Activated CD8-positive, alpha-beta T cell treated with anti-CD3 and anti-CD28 coated beads, Interleukin-2, amount 10 ng/mL, durations not matched to agents 7 days and 5 days (primary cell): ENCODE data around the gene ANGEL1. TPM values are rescaled to one million over a fixed set of nuclear protein-coding genes. Genes with fewer than 3 reads are reported as not detected.

Experiments
- ATAC-seq: fragments of 150-1000 bp; cut with Tn5 transposase; one replicate; pipeline ENCODE4 v1.10.0; 2021; ENCODE audit warnings: moderate library complexity
- CTCF ChIA-PET: fragments of 350-600 bp; sonication (Branson Sonifier 250); formaldehyde crosslinking; loops from one replicate; lab custom pipeline; 2021; ENCODE audit warnings: antibody characterized with exemption; lab: Charles Lee
- POLR2A ChIA-PET: fragments of 350-600 bp; sonication (Branson Sonifier 250); formaldehyde crosslinking; loops from one replicate; lab custom pipeline; 2021; ENCODE audit warnings: antibody characterized with exemption; lab: Charles Lee
- DNase-seq: peaks from one replicate; pipeline ENCODE4 v3.0.0-alpha.2; 2020
- H3K27ac Mint-ChIP-seq: one replicate; pipeline ENCODE4 v1.8.0; 2021; ENCODE audit warnings: mild to moderate bottlenecking, mixed read lengths
- H3K27me3 Mint-ChIP-seq: one replicate; pipeline ENCODE4 v1.8.0; 2021; ENCODE audit warnings: low read depth, mixed read lengths
- H3K36me3 Mint-ChIP-seq: one replicate; pipeline ENCODE4 v1.8.0; 2021; ENCODE audit warnings: low read depth, mixed read lengths
- H3K4me1 Mint-ChIP-seq: one replicate; pipeline ENCODE4 v1.8.0; 2021; ENCODE audit warnings: low read depth, mixed read lengths
- H3K4me3 Mint-ChIP-seq: one replicate; pipeline ENCODE4 v1.8.0; 2021; ENCODE audit warnings: mild to moderate bottlenecking, mixed read lengths
- H3K9me3 Mint-ChIP-seq: one replicate; pipeline ENCODE4 v1.8.0; 2022; ENCODE audit warnings: mixed read lengths; ENCODE audit not compliant: insufficient read depth
- total RNA-seq, 2 experiments: library from RNA; stranded (reverse); gene quantifications; one replicate each; pipeline ENCODE4 v1.2.3, GENCODE V29; 2021

Gene ANGEL1
- total RNA-seq, 2 experiments from 2014 or later = 11.5 to 13.7 TPM

DNA sequence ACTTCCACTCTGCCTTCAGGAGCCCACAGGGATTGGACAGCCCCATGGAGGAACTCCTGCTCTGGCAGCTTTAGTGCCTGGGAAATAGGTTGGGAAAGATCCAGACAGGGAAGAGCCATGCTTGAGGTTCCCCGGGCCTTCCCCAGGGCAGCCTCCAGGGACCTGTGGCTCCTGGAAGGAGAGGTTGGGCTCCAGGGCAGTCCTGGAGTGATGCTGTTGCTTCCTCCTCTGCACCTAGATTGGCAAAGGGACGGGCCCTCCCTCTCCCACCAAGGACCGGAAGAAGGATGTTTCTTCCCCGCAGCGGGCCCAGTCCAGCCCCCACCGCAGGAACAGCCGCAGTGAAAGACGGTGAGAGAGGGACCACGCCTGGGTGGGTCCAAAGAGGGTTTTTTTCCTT is 35.0 kb downstream of the ANGEL1 start:
- no peak overlapping the region for H3K4me3 Mint-ChIP-seq
- ChIA-PET CTCF (interaction anchor here (1.1 to 3.2 kb wide), 3 partner anchors 9 to 67 kb away, joined by 5 to 14 read pairs (median 11); no protein-coding TSS in a partner anchor), POLR2A (no interaction called here)
- DNase-seq = no peak
- no peaks in the 10 kb centered on the region for H3K9me3 Mint-ChIP-seq
- no peak overlapping the region for H3K27ac Mint-ChIP-seq
- H3K27me3 Mint-ChIP-seq = no peaks in the 10 kb centered on the region
- no peaks in the 10 kb centered on the region for H3K36me3 Mint-ChIP-seq
- peaks cover 47% of the 10 kb centered on the region for H3K4me1 Mint-ChIP-seq
- no peak for ATAC-seq

- H3K4me3 Mint-ChIP-seq = no peak overlapping the region
- no peak for ATAC-seq
- CTCF ChIA-PET = interaction anchor here (1.1 to 3.2 kb wide), 5 partner anchors 8 to 66 kb away, joined by 4 to 14 read pairs (median 8); no protein-coding TSS in a partner anchor
- DNase-seq = no peak
- H3K27me3 Mint-ChIP-seq = no peaks in the 10 kb centered on the region
- H3K27ac Mint-ChIP-seq = no peak overlapping the region
- no peaks in the 10 kb centered on the region for H3K9me3 Mint-ChIP-seq
- POLR2A ChIA-PET = interaction anchor here (1.5 kb wide), 1 partner anchor 10 kb away, joined by 4 read pairs; no protein-coding TSS in a partner anchor
- no peaks in the 10 kb centered on the region for H3K36me3 Mint-ChIP-seq
- peaks cover 37% of the 10 kb centered on the region for H3K4me1 Mint-ChIP-seq
Measured at GRCh38 chr14:76776428-76777251, 36.0 kb downstream of the ANGEL1 start.

- Mint-ChIP-seq H3K4me1 (peaks cover 29% of the 10 kb centered on the region), H3K36me3 (no peaks in the 10 kb centered on the region), H3K27me3 (peaks cover under 1% of the 10 kb centered on the region), H3K9me3 (no peaks in the 10 kb centered on the region), H3K4me3 (no peak overlapping the region), H3K27ac (no peak overlapping the region)
- no peak for ATAC-seq
- no peak for DNase-seq
- POLR2A ChIA-PET = interaction anchor here (1.5 kb wide), 1 partner anchor 9 kb away, joined by 4 read pairs; no protein-coding TSS in a partner anchor
- CTCF ChIA-PET = interaction anchor here (1.1 to 1.8 kb wide), 3 partner anchors 9 to 65 kb away, joined by 4 to 14 read pairs (median 8); no protein-coding TSS in a partner anchor
Measured at GRCh38 chr14:76775695-76776427, 36.8 kb downstream of the ANGEL1 start.

DNA sequence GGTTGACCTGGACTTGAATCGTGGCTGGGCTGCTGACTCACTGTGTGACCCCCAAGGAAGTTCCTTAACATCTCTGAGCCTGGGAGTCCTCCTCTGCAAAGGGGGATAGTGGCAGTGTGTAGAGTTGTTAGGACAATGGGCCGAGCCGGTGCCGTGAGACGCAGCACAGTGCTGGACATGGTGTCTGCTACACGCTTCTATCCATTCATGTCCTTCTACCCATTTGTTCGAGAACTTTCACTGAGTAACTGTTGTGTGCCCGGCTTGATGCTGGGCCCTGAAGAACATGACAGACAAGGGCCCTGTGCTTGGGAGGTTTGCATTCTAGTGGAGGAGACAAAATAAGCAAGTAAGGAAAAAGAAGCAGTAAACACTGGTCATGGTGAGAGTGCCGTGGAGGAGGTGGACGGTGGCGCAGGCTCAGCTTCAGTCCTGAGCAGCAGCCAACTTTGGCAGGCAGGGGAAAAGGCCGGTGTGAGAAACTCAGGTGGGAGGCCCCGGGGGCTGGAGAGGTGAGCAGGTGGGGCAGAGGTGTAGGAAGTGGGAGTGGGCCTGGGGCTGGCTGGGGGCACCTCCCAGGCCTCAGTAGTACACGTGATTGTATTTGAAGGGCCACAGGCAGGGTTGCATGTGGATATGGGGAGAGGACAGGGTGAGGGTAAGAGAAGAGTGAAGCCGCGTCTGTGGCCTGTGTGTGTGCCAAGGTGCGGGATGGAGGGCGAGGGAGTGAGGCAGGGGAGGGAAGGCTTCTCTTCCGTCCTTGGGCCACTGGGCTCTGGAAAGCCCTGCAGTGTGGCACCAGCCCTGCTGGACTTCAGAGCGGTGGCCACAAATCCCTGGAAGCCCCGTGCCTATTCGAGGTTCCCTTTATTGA is 37.6 kb downstream of the ANGEL1 start:
- ATAC-seq = no peak
- CTCF ChIA-PET = interaction anchor here (1.7 kb wide), 1 partner anchor 10 kb away, joined by 8 read pairs; no protein-coding TSS in a partner anchor

GRCh38 chr14:76773956-76774820 is 38.5 kb downstream of the ANGEL1 start:
- no peak overlapping the region for H3K4me3 Mint-ChIP-seq
- ChIA-PET CTCF (interaction anchor here (1.2 kb wide), 1 partner anchor 11 kb away, joined by 5 read pairs; no protein-coding TSS in a partner anchor), POLR2A (no interaction called here)
- H3K9me3 Mint-ChIP-seq = no peaks in the 10 kb centered on the region
- H3K4me1 Mint-ChIP-seq = peaks cover 22% of the 10 kb centered on the region
- no peaks in the 10 kb centered on the region for H3K36me3 Mint-ChIP-seq
- ATAC-seq = no peak
- H3K27me3 Mint-ChIP-seq = peaks cover 2% of the 10 kb centered on the region
- DNase-seq = peak; percentile 18
- H3K27ac Mint-ChIP-seq = no peak overlapping the region

More for the DNA sequence above, 37.6 kb downstream of the ANGEL1 start:
- POLR2A ChIA-PET = no interaction called here
- no peak for DNase-seq
- Mint-ChIP-seq H3K4me3 (no peak overlapping the region), H3K9me3 (no peaks in the 10 kb centered on the region), H3K36me3 (no peaks in the 10 kb centered on the region), H3K27me3 (peaks cover 2% of the 10 kb centered on the region), H3K27ac (no peak overlapping the region), H3K4me1 (peaks cover 21% of the 10 kb centered on the region)

GRCh38 chr14:76773188-76773885 is 39.3 kb downstream of the ANGEL1 start:
- DNase-seq (peak; percentile 22), ATAC-seq (no peak)
- Mint-ChIP-seq H3K4me1 (peaks cover 28% of the 10 kb centered on the region), H3K9me3 (no peaks in the 10 kb centered on the region), H3K36me3 (no peaks in the 10 kb centered on the region), H3K4me3 (no peak overlapping the region), H3K27ac (no peak overlapping the region), H3K27me3 (peaks cover 2% of the 10 kb centered on the region)
- ChIA-PET POLR2A (no interaction called here), CTCF (interaction anchor here (1.2 kb wide), 1 partner anchor 11 kb away, joined by 5 read pairs; no protein-coding TSS in a partner anchor)

DNA sequence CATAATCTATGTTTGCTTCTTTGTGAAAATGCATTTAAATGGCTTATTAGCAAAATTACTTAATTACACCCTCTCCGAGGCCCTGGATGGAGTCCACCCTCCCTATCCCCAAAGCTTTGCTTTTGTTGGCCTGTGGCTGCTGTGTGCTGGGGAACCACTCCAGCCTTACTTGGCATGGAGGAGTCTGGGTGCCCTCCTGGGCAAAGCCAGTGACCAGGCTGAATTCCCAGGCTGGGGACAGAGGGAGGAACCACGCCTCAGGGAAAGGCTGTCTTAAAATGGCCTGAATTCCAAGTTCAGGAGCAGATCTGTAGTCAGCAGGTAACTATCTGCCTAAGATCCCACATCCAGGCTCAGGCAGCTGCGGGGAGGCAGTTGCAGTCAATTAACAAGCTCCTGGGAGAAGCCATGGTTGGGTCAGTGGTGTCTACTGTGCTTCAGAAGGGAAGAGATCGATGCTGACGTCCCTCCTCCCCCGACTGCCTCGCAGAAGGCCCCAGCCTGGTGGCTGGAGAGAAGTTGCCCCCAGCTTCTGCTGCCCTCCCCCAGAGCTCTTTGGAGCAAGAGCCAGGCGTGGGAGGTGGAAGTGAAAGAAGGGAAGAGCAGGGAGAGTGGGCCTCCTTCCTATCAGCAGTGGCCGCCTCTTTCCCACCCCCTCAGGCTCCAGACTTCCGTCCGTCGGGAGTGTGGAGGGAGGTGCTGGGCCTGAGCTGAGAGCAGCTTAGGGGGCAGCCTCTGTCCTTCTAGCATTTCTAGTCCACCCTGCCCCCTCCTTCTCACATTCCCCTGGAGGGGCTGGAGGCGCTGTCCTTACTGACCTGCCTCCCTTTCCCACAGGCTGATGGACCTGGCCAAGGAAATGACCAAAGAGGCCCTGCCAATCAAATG is 40.1 kb downstream of the ANGEL1 start:
- CTCF ChIA-PET = interaction anchor here (1.0 kb wide), 1 partner anchor 10 kb away, joined by 3 read pairs; no protein-coding TSS in a partner anchor

DNA sequence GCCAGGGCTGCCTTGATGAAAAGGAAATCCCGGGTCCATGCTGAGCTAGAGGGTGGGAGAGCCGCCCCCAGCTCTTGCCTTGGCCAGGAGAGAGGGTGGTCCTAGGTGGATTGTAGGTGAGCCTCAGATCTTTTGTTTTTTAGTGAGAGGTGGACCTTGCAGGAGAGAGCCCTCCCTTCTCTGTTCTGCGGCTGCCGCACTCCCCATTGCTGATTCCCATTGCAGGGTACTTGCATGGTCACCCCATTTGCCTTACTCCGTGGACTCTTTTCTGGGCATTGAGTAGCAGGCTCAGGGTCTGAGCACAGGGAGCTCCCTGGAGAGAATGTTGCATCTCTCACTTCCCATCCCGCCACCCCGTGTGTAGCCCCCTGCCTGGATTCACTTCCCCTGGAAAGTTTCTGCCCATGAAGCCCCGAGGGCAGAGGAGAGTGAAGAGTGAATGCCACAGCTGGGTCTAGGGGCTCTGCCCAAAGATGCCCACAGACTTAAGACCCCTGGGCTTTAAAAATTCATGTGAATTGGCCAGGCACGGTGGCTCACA is 41.2 kb downstream of the ANGEL1 start:
- ChIA-PET POLR2A (interaction anchor here (1.3 to 1.4 kb wide), 2 partner anchors 10 to 11 kb away, joined by 3 to 5 read pairs; no protein-coding TSS in a partner anchor), CTCF (interaction anchor here (0.8 to 2.6 kb wide), 4 partner anchors 11 to 61 kb away, joined by 3 to 12 read pairs (median 5); no protein-coding TSS in a partner anchor)
- H3K4me1 Mint-ChIP-seq = peaks cover 27% of the 10 kb centered on the region
- no peak overlapping the region for H3K4me3 Mint-ChIP-seq
- ATAC-seq (no peak), DNase-seq (peak; percentile 16)
- peaks cover 2% of the 10 kb centered on the region for H3K27me3 Mint-ChIP-seq
- no peaks in the 10 kb centered on the region for H3K36me3 Mint-ChIP-seq
- H3K27ac Mint-ChIP-seq = no peak overlapping the region
- no peaks in the 10 kb centered on the region for H3K9me3 Mint-ChIP-seq

More for the DNA sequence above, 40.1 kb downstream of the ANGEL1 start:
- Mint-ChIP-seq H3K36me3 (no peaks in the 10 kb centered on the region), H3K4me3 (no peak overlapping the region), H3K4me1 (peaks cover 28% of the 10 kb centered on the region), H3K9me3 (no peaks in the 10 kb centered on the region), H3K27ac (no peak overlapping the region), H3K27me3 (peaks cover 2% of the 10 kb centered on the region)
- POLR2A ChIA-PET = no interaction called here
- ATAC-seq (no peak), DNase-seq (no peak)
